ENCODE data around the gene SYNDIG1.

SYNDIG1 gene

DNA sequence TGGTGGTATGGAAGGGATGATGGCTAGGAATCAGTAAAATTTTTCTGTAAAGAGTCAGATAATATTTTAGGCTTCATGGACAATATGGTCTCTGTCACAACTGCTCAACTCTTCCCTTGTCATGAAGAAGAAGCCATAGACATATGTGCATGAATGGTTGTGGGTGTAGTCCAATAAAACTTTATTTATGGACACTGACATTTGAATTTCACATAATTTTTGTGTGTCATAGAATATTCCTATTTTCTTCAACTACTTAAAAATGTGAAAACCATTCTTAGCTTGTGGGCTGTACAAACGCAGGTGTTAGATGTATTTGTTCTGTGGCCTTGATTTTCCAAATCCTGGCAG lies 59.9 kb downstream of the SYNDIG1 start:
- DNase-seq = no peak

DNA sequence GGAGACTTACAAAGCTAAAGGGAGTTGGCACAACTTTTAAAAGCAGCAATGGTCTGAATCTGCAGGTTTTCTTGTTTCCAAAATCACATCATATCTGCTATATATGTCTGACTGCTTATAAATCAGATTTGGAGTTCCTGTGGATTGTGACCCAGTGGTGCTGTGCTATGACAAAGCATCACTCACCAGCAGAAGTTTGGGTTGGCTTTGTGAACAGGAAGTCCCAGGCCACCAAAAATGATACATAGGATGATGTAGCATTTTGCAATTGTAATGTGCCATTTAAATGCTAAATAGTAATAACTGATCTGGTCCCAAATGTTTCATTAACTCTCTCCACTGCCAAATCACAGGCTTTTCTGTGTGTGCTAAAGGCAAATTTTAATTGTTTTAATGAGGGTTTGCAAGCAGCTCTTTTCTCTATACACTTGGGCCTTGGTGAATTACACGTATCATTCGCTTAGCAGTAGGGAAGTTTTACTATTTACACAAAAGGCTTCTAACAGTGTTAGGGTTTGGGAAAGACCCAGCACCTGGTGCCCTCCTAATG lies 60.8 kb downstream of the SYNDIG1 start:
- no peak for DNase-seq

DNA sequence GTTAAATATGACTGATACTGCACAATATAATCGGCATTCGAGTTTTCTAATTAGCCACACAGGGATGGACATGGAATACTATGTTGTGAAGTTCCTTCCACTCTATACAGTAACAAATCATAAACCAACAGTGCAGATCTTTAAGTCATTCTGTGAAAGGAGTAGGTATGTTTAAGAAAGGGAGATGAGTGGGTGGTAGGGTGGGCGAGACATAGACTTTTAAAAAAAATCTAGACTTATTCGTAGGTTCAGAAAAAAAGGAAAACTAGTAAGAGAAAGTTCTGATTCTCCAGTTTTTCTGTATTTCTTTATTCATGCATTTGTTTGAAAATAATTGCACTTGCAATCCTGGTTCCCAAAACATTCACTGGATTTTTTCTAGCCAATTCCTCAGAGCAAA lies 61.8 kb downstream of the SYNDIG1 start:
- DNase-seq = no peak

DNA sequence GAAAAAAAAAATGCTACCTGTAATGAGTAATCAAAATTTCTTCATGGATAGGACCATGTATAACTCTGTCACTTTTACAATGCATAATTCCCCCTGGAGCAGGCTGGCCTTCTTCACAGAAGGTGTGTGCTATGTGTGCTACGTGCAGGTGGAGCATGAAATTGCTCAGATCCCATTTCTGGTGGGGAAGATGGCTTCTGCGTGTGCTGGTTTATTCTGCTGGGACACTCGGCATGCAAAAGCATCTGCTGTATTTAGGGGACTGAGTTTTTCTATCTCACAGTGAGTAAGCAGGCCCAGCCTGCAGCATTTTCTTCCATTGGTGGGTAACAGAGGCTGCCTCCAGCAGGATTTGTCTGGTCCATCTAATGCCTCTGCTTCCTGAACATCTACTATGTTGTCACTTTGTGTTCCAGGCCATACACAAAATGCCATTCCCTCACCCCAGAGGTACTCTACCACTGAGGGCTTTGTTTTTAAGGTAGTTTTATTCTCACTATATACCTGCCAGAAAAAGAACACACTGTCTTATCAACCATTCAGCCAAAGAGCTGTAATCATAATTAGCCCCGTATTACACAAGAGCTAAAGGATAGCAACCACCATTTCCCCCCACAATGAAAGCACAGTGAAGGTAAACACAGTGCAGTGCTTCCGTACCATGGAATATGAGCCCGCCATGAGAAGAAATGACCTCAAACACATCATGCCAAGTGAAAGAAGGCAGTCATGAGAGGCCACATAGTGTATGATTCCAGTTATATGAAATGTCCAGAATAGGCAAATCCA lies 62.4 kb downstream of the SYNDIG1 start:
- no peak for DNase-seq

DNA sequence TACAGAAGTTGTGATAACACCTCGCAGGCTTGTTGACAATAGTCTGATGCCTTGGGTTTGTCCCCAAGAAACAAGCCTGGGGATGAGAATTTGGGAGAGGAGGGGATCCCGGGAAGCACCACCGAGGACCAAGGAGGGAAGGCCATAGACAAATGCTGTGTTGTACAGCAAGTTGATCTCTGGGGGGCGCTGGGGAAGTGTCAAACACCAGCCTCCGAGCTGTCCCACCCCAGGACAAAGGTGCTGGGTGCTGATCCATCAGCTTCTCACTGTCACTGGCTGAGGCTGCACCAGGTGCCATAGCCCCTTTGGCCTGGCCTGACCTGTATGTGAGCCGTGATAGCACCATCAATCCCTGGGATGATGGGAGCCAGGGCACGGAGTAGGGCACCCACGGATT lies 64.0 kb downstream of the SYNDIG1 start:
- DNase-seq = no peak

DNA sequence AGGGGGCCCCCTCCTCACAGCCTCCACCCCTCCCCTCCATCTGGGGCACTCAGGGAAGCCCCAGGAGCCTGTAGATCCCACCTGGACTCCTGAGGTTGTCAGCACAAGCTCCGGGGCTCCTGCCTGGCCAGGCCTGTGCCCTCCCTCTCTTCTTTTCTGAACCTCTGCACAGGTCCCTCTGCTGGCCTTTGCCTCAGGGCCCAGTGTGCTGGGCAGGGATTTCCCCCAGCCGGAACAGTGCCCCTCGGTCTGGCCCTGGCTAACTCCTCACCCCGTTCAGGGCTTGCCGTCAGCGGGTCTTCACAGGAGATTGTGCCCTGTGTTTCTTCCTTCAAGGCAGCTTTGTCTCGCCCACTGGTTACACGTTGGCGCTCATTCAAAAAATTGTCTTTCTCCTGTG lies 64.9 kb downstream of the SYNDIG1 start:
- DNase-seq = no peak

DNA sequence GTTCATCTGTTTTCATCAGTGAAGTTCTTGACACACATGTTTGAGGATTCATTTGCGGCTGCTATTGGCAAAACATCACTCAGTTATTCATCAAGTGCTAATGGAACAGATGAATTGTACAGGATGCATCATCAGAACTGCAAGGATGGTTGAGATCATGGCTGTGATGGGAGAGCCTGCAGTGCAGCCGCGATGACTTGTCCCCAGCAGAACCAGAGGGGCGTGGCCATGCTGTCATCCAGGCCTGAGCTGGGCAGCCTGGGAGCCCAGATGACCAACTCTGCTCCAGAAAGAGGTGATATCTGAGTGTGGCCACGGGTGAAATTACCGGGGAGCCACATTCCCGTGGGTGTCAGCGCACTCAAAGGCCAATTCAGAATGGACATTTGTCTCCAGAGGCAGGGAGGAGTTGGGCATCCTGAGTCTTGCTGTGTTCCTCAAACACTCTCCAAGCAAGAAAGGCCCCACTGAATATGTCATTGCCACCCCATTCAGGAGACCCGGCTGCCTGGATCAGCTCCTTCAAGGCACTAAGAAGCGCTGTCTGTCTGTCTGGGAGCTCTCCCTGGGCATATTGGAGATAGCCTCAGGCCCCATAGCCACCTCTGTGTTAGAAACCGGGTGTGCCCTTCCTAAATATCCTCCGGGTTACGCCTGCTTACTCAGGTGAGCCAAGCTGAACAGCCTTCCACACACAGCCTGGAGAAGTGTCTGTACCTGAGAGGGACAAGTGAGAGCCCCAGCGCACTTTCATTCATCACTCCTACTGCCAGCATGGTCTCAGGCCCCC lies 66.7 kb downstream of the SYNDIG1 start:
- no peak for DNase-seq

DNA sequence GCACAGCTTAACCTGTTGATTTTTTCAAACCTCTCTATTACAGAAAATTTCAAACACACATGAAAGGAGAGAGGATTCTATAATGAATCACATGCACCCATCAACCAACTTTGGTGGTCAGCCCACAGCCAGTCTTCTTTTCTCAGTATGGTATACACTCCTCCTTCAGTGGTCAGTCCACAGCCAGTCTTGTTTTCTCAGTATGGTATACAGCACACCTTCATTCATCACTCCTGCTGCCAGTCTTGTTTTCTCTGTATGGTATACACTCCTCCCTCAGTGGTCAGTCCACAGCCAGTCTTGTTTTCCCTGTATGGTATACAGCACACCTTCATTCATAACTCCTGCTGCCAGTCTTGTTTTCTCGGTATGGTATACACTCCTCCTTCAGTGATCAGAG lies 67.8 kb downstream of the SYNDIG1 start:
- DNase-seq = no peak

DNA sequence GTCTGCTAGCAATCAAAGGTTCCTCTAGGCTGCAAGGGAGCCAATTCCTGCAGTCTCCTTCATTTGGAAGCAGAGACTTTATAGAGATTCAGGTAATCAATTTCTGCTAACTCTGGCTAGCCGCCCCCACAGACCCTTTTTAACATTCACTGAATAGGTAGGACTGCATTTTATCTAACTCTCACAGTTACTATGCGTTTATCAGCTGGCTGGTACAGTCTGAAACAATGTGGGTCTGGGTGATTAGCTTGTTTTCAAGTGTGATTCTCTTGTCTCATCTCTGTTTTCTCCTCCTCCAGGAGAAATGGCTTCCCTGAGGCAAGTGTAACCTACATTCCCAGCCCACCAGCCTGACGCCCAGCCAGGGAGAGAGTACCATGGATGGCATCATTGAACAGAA lies 73.3 kb downstream of the SYNDIG1 start:
- no peak for DNase-seq

DNA sequence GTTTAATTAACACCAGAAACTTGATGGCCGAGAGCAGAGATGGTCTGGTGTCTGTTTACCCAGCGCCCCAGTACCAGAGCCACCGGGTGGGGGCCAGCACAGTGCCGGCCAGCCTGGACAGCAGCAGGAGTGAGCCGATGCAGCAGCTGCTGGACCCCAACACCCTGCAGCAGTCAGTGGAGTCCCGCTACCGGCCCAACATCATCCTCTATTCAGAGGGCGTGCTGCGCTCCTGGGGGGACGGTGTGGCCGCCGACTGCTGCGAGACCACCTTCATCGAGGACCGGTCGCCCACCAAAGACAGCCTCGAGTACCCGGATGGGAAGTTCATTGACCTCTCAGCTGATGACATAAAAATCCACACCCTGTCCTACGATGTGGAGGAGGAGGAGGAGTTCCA lies 73.7 kb downstream of the SYNDIG1 start:
- DNase-seq = no peak

DNA sequence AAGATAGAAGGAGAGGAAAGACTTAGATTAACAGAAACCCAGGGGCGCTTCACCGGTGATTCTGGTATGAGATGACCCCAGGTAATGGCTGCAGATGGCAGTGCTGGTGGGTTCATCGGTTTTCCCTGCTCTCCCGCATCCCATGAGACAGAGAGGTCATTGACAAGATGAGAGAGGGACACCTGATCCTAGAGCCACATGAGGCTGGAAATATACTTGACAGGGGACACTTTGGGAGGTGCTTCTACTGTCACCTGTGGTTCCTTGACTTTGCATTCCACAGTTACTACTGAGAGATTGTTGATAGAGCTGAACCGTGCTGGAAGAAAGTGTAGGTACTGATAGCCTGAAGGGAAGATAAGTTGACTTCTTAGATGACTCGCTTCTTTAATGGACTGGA lies 74.3 kb downstream of the SYNDIG1 start:
- DNase-seq = no peak

DNA sequence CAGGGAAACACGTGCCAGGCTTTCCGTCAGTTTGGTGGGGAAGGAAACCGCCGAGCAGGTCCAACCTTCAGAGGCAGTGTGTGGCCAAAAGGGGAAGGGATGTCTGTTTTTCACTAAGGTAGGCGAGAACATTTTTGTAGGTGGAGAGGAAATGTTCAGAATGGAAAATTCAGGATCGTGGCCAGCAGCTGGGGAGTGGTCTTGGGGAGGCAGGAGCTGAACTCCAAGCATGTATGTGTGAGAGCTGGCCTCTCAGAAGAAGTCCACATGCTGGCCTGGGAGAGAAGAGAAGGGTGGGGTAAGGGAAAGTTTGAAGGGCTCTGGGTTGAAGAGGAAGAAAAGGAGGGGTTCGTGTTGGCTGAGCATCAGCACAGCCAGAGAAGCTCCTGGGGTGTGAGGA lies 74.9 kb downstream of the SYNDIG1 start:
- no peak for DNase-seq

DNA sequence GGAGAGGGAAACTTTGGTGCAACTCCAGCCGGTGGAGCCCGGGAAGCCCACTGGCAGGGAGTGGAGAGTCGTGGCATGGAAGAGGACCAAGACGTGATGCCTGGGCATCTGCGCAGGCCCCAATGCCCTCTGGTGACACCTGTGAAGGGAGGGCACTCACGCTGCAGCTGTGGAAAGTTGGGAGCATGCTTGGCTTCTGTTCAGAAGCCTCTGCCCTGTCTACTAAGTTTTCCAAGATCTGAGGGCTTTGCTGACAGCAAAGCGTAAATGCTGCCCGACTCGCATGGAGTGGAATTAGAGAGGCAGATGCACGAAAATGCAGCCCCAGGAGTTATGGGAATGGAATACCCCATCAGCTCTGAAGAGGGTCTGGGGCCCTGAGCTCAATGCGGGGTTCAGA lies 75.7 kb downstream of the SYNDIG1 start:
- DNase-seq = no peak

DNA sequence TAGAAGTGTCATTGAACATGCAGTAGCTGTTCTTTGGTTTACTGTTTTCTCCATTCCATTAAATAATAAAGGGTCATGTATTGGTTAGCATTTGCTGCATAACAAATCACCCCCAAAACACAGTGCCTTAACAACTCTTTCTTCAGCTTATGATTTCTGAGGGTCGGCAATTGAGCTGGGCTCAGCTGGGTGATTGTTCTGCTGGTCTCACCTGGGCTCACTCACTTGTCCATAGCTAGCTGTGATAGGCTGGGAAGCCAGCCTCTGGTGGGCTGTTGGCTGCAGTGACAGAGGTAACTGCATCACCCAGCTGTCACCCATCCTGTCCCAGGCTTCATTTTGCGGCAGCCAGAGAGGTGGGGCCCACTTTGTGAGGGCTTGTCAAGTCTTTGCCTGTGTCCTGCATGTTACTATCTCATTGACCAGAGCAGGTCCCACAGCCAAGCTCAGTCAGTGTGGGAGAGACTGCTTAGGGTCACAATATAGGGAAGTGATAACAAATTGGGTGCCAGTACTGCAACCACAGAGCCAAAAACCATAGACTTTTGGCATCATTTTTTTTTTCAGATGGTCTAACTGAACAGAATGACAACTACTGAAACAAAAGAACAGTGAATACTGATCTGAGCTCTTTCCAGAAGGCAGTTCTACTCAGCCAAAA lies 76.9 kb downstream of the SYNDIG1 start:
- DNase-seq = no peak

DNA sequence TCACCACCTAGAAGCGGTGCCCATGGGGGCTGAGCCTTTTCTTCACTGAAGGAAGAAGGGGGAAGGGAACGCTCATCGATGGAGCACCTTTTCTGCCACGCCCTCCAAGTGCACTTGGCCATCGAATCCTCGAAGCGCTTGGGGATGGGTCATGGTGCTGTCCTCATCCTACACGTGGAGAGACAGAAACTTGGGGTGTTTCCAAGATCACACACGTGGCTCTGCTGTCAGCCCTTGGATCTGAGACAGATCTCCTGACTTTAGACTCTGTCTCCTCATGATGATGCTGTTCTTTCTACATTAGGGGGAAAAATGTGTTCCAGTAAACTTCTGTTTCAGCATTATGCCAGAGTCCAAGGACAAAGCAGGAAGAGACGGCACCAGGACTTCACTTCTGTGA lies 78.5 kb downstream of the SYNDIG1 start:
- no peak for DNase-seq

DNA sequence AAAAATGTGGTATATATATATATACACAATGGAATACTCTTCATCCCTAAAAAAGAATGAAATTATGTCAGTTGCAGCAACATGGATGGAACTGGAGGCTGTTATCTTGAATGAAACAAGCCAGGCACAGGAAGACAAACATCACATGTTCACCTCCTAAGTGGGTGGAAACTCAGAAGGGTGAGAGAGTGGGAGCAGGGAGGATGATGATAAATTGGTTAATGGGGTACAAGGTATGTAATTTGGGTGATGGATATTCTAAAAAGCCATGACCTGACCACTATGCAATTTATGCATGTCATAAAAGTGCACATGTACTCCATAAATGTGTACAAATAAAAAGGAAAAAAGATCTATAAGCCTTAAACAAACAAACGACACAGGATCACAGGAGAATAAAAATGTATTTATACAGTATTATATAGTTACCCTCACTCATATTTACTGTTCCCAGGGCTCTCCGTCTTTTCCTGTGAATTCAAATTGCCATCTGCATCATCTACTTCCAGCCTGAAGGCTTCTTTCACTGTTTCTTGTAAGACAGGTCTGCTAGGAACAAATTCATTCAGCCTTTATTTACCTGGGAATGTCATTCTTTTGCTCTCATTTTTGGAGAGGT lies 89.8 kb downstream of the SYNDIG1 start:
- DNase-seq = no peak

DNA sequence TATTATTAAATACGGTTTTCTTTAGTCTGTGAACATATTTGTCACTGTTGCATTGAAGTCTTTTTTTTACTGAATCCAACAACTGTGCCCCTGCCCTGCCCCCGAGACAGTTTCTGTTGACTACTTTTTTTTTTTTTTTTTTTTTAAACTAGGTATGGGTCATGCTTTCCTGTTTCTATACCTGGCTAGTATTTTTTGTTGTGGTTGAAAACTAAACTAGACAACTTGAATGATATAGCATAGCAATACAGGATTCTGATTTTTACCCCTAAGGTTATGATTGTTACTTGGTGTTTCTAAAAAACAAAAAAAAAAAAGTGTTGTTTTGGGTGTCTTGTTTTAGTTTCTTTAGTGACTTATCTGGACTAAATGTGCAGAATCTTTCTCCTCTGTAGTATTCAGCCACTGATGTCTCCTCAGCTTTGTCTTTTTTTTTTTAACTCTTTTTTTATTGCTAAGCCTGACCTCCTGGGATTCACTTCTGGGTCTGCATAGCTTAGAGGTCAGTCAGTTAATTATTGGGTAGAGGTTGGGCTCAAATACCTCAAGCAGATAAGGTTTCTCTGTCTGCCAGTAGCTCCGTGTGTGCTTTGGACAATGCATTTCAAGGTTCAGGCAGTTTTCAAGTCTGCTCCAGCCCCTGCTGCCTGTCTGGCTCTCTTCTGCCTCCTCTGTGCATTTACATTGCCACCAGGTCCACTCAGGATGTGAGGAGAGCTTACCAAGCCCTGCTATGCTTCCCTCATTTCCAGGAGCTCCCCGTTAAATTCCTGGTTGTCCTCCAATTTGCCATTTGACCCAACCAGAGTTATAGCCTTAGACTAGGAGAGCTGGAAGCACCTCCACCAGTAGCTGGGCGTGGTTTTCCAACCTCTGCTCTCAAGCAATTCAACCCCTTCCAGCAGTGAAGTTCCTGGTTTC lies 91.4 kb downstream of the SYNDIG1 start:
- no peak for DNase-seq

DNA sequence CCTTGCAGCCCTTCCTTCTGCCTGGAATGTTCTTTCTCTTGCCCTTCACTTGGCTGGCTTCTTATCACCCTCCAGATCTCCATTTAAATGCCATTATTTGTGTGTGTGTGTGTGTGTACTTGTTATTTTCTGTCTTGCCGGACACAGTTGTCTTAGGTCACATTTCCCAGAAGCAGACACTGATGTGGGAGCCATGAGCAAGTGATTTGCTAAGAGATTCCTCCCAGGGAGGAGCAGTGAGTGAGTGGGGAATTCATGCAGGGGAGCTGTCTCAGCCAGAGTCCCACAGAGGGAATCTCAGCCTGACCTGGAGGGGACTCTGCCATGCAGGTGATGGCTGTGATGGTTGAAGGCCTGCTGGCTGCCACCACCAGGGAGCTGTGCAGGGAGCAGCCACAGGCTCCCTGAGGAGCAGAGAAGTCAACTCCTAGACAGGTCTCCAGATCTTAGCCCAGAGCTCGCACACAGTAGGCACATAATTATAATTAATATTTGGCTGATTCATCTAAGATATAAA lies 96.5 kb downstream of the SYNDIG1 start:
- no peak for DNase-seq

DNA sequence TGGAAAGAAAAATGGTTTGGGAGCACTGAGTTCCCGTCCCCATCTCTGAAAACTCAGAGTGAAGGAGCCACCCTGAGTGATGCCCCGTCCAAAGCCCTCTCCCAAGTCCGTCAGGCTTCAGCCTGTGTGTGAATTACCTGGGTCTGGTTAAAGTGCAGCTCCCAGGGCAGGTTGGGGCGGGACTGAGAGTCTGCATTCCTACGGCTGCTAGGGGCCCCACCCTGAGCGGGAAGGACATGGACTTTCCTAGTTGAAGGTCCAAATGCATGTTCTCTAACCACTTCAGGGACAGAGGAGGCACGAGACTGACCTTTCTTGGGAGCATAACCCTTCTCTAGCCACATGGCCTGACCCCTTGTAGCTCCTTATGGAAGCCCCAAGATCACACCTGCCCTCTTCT lies 97.2 kb downstream of the SYNDIG1 start:
- DNase-seq = no peak

DNA sequence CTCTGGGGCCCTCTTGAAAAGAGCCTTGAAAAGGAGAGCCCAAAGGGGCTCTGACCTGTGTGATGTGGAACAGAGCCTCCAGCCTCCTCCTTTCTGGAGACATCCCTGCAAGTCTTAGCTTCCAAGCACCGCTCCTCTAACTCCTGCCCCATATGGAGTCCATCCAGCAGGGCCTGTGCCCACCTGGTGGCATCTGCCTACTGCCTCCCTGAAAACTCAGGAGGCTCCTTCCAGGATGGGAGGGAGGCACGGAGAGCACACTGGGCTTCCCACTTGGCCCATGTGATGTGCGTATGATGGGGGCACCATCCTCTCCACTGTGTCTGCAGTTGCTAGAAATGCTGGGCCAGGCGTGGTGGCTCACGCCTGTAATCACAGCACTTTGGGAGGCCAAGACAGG lies 98.1 kb downstream of the SYNDIG1 start:
- no peak for DNase-seq

DNA sequence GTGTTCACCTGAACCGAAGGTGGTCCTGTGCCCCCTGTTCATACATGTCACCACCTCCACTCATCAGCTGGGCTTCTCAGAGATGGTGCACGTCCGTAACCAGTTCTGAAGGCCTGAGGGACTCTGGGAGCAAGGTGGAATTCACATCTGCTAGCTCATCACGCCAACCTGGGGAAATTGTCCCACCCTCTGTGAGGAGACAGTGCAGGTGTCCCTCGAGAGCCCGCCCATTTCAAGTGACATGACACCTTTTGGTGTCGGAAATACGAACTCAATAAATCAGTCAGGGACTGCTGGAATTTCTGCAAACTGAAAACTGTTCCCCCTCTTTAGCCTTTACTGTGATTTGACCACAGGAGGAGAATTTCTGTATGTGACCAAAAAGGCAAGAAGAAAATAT lies 99.4 kb downstream of the SYNDIG1 start:
- DNase-seq = no peak

DNA sequence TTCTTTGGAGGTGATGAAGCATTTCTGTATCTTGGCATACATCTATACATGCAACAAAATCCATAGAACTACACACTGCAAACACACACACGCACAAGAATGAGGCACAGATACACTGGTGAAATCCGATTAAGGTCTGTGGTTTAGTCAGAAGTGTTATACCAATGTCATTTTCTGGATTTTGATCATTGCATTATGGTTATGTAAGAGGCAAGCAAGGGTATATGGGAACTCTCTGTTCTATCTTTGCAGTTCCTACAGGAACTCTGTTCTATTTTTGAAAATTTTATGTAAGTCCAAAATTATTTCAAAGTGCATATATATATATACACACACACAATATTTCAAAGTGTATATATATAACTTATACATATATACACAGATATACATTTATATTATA lies 101.7 kb downstream of the SYNDIG1 start:
- DNase-seq = no peak
